ENCODE measurements around the gene EXOC3. TPM values are rescaled to one million over a fixed set of nuclear protein-coding genes. Genes with fewer than 3 reads are reported as not detected.

The EXOC3 gene
- total RNA-seq, 2 experiments from 2014 or later, result 49.9 to 54.5 TPM

DNA sequence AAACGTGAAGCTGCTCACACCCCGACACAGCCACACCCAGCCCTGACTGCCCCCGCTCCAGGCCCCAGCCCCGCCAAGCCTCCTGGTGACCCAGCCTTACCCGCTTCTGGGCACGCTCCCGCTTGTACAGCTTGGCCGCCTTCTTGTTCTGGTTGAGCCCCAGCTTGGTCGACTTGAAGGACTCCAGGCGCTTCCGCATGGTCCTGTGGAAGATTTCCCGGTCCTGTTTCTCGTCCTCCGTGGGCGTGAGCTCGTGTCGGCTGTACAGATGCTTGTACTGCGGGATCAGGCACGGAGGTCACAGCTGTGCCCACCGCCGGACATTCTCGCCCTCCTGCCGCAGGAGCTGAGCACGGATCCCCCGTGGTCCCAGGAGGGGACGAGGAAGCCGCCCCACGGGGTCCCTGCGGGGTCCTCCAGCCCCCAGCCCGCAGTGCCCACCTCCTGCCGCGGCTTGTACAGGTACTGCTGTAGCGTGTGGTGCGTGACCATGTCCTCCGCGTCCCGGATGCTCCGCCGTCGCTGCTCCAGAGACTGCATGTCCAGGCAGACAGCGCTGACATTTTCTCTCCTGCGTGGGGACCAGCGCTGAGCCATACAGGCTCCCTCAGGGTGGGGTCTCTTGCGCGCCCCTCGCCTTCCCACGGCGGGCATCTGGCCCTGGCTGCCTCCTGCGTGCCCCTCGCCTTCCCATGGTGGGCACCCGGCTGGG, 33.3 kb downstream of the EXOC3 start:
- peaks cover 2% of the 10 kb centered on the region for H3K27me3 Mint-ChIP-seq
- no peak for DNase-seq
- H3K4me3 Mint-ChIP-seq, result no peak overlapping the region
- peaks cover 5% of the 10 kb centered on the region for H3K36me3 Mint-ChIP-seq
- CTCF ChIA-PET, result interaction anchor here (0.8 kb wide), 1 partner anchor 70 kb away, joined by 3 read pairs; no protein-coding TSS in a partner anchor
- H3K4me1 Mint-ChIP-seq (ENCODE audit: low read depth), result peaks cover 12% of the 10 kb centered on the region
- POLR2A ChIA-PET, result no interaction called here
- no peaks in the 10 kb centered on the region for H3K9me3 Mint-ChIP-seq
- intact Hi-C loops (cut with micrococcal nuclease), result no loop called here
- no peak overlapping the region for H3K27ac Mint-ChIP-seq

DNA sequence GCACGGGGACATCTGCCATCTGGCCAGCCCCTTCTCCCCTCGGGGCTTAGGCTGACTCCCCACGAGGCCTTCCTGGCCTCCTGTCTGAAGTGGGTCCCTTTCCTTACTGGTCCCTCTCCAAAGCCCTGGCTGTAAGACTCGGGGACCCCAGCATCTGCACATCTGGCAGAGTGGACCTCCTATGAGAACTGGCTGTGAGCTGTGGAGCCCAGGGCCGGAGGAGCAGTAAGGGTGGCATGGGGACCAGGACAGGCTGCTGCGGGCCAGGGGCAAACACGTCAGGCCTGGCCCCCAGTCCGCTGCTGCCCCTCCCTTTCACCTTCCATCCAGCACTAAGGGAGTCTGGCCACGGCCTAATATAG, 33.8 kb downstream of the EXOC3 start:
- Mint-ChIP-seq H3K9me3 (no peaks in the 10 kb centered on the region), H3K27ac (no peak overlapping the region), H3K4me3 (no peak overlapping the region), H3K36me3 (peaks cover 3% of the 10 kb centered on the region), H3K4me1 (ENCODE audit: low read depth) (peaks cover 7% of the 10 kb centered on the region), H3K27me3 (peaks cover 5% of the 10 kb centered on the region)
- CTCF ChIA-PET, result no interaction called here
- POLR2A ChIA-PET, result no interaction called here
- intact Hi-C loops (cut with micrococcal nuclease), result no loop called here
- DNase-seq, result no peak

- Mint-ChIP-seq H3K27ac (no peak overlapping the region), H3K27me3 (peaks cover 5% of the 10 kb centered on the region), H3K4me1 (ENCODE audit: low read depth) (peaks cover 4% of the 10 kb centered on the region), H3K36me3 (no peaks in the 10 kb centered on the region), H3K9me3 (no peaks in the 10 kb centered on the region), H3K4me3 (no peak overlapping the region)
- ChIA-PET POLR2A (no interaction called here), CTCF (no interaction called here)
- no peak for DNase-seq
- intact Hi-C loops (cut with micrococcal nuclease), result no loop called here
Observed at GRCh38 chr5:477247-477646, 34.3 kb downstream of the EXOC3 start.

DNA sequence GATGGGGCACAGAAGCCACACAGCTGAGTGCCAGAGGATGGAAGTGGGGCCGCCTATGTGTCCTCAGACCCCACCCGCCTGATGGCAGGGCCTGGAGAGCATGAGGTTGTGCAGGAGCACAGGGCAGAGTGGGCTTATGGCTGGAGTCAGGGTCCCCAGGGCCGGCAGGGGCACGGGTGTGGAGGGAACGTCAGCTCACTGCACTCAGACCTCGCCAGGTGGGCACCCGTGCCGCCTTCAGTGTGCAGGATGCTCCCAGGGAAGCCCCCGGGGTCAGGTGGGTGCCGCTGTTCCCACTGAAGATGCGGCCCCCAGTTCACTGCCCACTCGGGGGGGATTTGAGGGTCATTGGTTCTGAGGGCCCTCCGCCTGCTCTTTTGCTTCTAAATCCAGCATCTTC, 34.9 kb downstream of the EXOC3 start:
- Mint-ChIP-seq H3K27ac (no peak overlapping the region), H3K36me3 (no peaks in the 10 kb centered on the region), H3K9me3 (no peaks in the 10 kb centered on the region), H3K4me3 (no peak overlapping the region), H3K27me3 (peaks cover 5% of the 10 kb centered on the region), H3K4me1 (ENCODE audit: low read depth) (peaks cover 4% of the 10 kb centered on the region)
- CTCF ChIA-PET, result no interaction called here
- POLR2A ChIA-PET, result no interaction called here
- intact Hi-C loops (cut with micrococcal nuclease), result no loop called here
- no peak for DNase-seq

DNA sequence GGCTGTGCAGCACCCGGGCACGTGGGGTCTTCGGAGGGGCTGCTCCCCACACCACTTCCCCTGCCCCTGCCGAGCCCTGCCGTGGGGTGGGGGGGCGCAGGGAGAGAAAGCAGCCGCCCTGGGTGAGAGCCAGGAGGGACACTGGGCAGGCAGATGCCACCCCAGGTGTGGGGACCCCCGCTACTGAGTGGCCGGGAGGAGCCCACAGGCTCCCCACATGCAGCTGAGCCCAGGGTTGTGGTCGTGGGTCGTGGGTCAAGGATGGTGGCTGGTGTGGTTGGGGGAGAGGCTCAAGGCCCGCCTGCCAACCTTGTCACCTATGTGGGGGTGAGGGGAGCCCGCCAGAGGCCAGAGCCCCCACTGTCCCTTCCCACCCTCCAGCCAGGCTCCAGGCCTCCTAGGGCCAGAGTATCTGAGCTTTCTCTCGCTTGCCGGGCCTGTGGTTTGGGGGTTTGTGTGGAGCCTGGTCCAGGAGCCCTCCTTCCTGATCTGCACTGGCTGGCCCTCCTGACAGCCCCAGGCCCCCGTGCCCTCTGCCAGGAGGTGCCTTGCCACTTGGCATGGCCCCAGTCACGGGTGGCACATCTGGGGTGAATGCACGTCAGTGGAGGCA, 35.5 kb downstream of the EXOC3 start:
- Mint-ChIP-seq H3K27ac (no peak overlapping the region), H3K4me1 (ENCODE audit: low read depth) (peaks cover 4% of the 10 kb centered on the region), H3K36me3 (no peaks in the 10 kb centered on the region), H3K9me3 (no peaks in the 10 kb centered on the region), H3K4me3 (no peak overlapping the region), H3K27me3 (peaks cover 5% of the 10 kb centered on the region)
- ChIA-PET POLR2A (no interaction called here), CTCF (no interaction called here)
- DNase-seq, result no peak
- intact Hi-C loops (cut with micrococcal nuclease), result no loop called here

GRCh38 chr5:478982-479535, 36.1 kb downstream of the EXOC3 start:
- Mint-ChIP-seq H3K36me3 (no peaks in the 10 kb centered on the region), H3K4me1 (ENCODE audit: low read depth) (peaks cover 2% of the 10 kb centered on the region), H3K27me3 (peaks cover 5% of the 10 kb centered on the region), H3K4me3 (no peak overlapping the region), H3K9me3 (no peaks in the 10 kb centered on the region), H3K27ac (no peak overlapping the region)
- intact Hi-C loops (cut with micrococcal nuclease), result no loop called here
- CTCF ChIA-PET, result no interaction called here
- no peak for DNase-seq
- POLR2A ChIA-PET, result no interaction called here

DNA sequence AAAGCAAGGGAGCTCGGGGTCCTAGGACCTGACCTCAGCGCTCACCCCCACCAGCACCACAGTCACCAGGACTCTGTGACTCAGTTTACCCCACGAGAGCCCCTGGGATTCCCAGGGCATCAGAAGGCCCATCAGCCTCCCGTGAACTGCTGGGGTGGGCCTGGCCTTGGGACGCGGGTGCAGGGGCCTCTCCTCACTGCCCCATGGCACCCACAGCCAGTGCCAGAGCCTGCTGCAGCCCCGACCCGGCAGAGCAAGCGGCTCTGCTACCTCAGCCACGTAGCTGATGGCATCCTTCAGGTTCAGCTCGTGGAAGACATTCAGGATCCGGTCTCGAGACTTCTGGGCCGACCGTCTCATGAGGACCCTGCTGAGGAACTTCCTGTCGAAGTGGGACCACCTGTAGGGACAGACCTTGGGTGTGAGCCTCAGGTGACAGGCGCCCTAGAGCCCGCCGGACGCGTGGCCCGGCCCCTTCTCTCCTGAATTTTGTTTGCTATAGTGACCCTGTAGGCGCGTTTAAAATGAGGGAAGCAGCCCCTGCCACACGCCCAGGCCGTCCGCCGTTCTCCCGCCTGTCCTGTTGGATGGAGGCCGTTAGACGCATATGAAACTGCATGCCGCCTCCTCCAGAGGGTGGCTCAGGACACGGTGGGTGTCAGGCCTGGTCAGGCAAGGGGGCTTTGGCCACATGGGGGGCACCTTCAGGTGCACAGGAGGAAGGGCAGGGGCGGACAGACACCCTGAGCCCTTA, 36.8 kb downstream of the EXOC3 start:
- no peak for DNase-seq
- Mint-ChIP-seq H3K36me3 (no peaks in the 10 kb centered on the region), H3K4me3 (no peak overlapping the region), H3K27ac (no peak overlapping the region), H3K27me3 (peaks cover 6% of the 10 kb centered on the region), H3K9me3 (no peaks in the 10 kb centered on the region), H3K4me1 (ENCODE audit: low read depth) (peaks cover 2% of the 10 kb centered on the region)
- ChIA-PET CTCF (no interaction called here), POLR2A (no interaction called here)
- intact Hi-C loops (cut with micrococcal nuclease), result no loop called here

- CTCF ChIA-PET, result no interaction called here
- intact Hi-C loops (cut with micrococcal nuclease), result no loop called here
- Mint-ChIP-seq H3K4me1 (ENCODE audit: low read depth) (peaks cover 4% of the 10 kb centered on the region), H3K9me3 (no peaks in the 10 kb centered on the region), H3K27ac (no peak overlapping the region), H3K36me3 (no peaks in the 10 kb centered on the region), H3K4me3 (no peak overlapping the region), H3K27me3 (peaks cover 7% of the 10 kb centered on the region)
- no peak for DNase-seq
- POLR2A ChIA-PET, result no interaction called here
Observed at GRCh38 chr5:481347-481746, 38.4 kb downstream of the EXOC3 start.

GRCh38 chr5:482021-482420, 39.0 kb downstream of the EXOC3 start:
- intact Hi-C loops (cut with micrococcal nuclease), result no loop called here
- DNase-seq, result no peak
- peaks cover 7% of the 10 kb centered on the region for H3K4me1 Mint-ChIP-seq (ENCODE audit: low read depth)
- no peak overlapping the region for H3K27ac Mint-ChIP-seq
- H3K27me3 Mint-ChIP-seq, result peaks cover 9% of the 10 kb centered on the region
- H3K4me3 Mint-ChIP-seq, result no peak overlapping the region
- ChIA-PET POLR2A (no interaction called here), CTCF (no interaction called here)
- H3K9me3 Mint-ChIP-seq, result no peaks in the 10 kb centered on the region
- H3K36me3 Mint-ChIP-seq, result no peaks in the 10 kb centered on the region

- ChIA-PET POLR2A (no interaction called here), CTCF (no interaction called here)
- H3K4me3 Mint-ChIP-seq, result no peak overlapping the region
- no peak for DNase-seq
- H3K4me1 Mint-ChIP-seq (ENCODE audit: low read depth), result peaks cover 7% of the 10 kb centered on the region
- peaks cover 9% of the 10 kb centered on the region for H3K27me3 Mint-ChIP-seq
- no peaks in the 10 kb centered on the region for H3K9me3 Mint-ChIP-seq
- no peak overlapping the region for H3K27ac Mint-ChIP-seq
- H3K36me3 Mint-ChIP-seq, result no peaks in the 10 kb centered on the region
- intact Hi-C loops (cut with micrococcal nuclease), result no loop called here
Observed at GRCh38 chr5:482506-482905, 39.5 kb downstream of the EXOC3 start.

DNA sequence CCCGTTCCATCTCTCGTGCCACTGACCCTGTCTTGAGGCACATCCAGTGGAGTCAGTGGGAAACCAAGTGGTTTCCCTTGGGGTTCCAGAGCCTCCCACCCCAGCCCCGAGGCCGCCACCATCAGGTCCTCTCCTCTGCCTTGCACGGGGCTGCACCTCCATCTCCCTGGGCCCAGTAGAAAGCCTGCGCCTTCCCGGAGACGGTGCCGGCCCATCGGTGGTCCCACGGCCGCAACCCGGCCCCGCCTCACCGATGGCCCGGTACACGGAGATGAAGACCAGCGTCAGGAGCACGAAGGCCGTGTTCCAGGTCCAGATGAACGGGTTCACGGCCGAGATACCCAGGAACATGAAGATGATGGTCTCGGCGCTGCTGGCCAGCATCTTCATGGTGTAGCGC, 40.0 kb downstream of the EXOC3 start:
- ChIA-PET POLR2A (no interaction called here), CTCF (no interaction called here)
- H3K36me3 Mint-ChIP-seq, result no peaks in the 10 kb centered on the region
- intact Hi-C loops (cut with micrococcal nuclease), result no loop called here
- H3K27ac Mint-ChIP-seq, result no peak overlapping the region
- H3K4me1 Mint-ChIP-seq (ENCODE audit: low read depth), result peaks cover 7% of the 10 kb centered on the region
- H3K27me3 Mint-ChIP-seq, result peaks cover 9% of the 10 kb centered on the region
- no peaks in the 10 kb centered on the region for H3K9me3 Mint-ChIP-seq
- no peak overlapping the region for H3K4me3 Mint-ChIP-seq
- no peak for DNase-seq

DNA sequence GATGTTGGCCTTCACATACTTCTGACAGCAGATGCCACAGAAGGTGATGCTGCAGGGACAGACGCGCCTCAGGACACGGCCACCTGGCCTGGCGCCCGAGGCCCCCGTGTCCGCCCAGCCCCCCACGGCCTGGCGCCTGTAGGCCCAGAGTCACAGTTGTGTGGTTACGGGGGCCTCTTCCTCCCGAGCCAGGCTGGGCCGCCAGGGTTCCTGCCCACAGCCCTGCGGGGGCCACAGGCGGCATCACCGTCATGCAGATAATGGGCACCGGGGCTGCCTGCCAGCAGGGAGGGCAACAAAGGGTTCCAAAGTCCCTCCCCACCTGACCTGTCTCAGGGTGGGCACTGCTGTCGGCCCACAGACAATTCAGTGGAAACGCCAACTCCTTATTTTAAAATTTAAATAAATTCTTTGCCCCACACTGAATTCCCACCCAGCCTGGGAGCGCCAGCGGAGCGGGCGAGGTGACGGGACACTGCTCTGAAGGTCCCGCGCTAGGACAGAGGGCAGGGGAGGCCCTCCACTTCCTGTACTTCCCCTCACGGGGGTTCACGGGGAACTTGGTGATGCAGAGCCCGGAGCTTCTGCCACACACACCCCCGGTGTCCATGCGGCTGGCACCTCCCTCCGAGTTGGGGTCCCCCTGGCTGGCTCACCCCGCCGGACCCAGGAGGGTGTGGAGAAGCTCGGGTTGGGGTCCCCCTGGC, 40.6 kb downstream of the EXOC3 start:
- Mint-ChIP-seq H3K36me3 (no peaks in the 10 kb centered on the region), H3K4me1 (ENCODE audit: low read depth) (peaks cover 7% of the 10 kb centered on the region), H3K27ac (no peak overlapping the region), H3K9me3 (no peaks in the 10 kb centered on the region), H3K4me3 (no peak overlapping the region), H3K27me3 (peaks cover 9% of the 10 kb centered on the region)
- ChIA-PET CTCF (no interaction called here), POLR2A (no interaction called here)
- DNase-seq, result no peak
- intact Hi-C loops (cut with micrococcal nuclease), result no loop called here
